Neural progenitor cell (in vitro differentiated cells): ENCODE measurements around the gene LEMD2. TPM values are rescaled to one million over a fixed set of nuclear protein-coding genes. Genes with fewer than 3 reads are reported as not detected.
A peak's percentile ranks its signal among the peaks of the same experiment; 100 is the strongest.

Source experiments
- DNase-seq: peaks from one replicate; pipeline ENCODE4 v3.0.0-alpha.2; 2016; ENCODE audit warnings: low spot score
- H2AFZ ChIP-seq: fragments of 200-600 bp; sonication (generic); replicated peaks from 2 replicates; pipeline ENCODE4 v1.6.1; 2016; ENCODE audit warnings: antibody characterized with exemption
- H3F3A ChIP-seq: fragments of 200-600 bp; sonication (generic); 2 replicates; pipeline ENCODE4 v1.6.1; 2016; ENCODE audit warnings: antibody characterized with exemption, low read depth
- H3K27ac ChIP-seq: fragments of 200-600 bp; sonication (generic); 2 replicates; pipeline ENCODE4 v1.5.1; 2016; ENCODE audit warnings: mild to moderate bottlenecking
- H3K27me3 ChIP-seq: fragments of 200-600 bp; sonication (generic); 2 replicates; pipeline ENCODE4 v1.6.1; 2016; ENCODE audit warnings: mild to moderate bottlenecking, moderate library complexity
- H3K36me3 ChIP-seq: fragments of 200-600 bp; sonication (generic); 2 replicates; pipeline ENCODE4 v1.5.1; 2016
- H3K4me1 ChIP-seq: fragments of 200-600 bp; sonication (generic); 2 replicates; pipeline ENCODE4 v1.6.1; 2016; ENCODE audit warnings: mixed run types
- H3K4me2 ChIP-seq: fragments of 200-600 bp; sonication (generic); 2 replicates; pipeline ENCODE4 v1.6.1; 2016
- H3K4me3 ChIP-seq: fragments of 200-600 bp; sonication (generic); 2 replicates; pipeline ENCODE4 v1.5.1; 2016
- H3K79me2 ChIP-seq: fragments of 200-600 bp; sonication (generic); 2 replicates; pipeline ENCODE4 v1.6.1; 2016; ENCODE audit warnings: low read depth
- H3K9ac ChIP-seq: fragments of 200-600 bp; sonication (generic); 2 replicates; pipeline ENCODE4 v1.6.1; 2016
- H3K9me3 ChIP-seq: fragments of 200-600 bp; sonication (generic); 2 replicates; pipeline ENCODE4 v1.5.1; 2016; ENCODE audit warnings: low read depth
- H4K20me1 ChIP-seq: fragments of 200-600 bp; sonication (generic); 2 replicates; pipeline ENCODE4 v1.6.1; 2016; ENCODE audit warnings: low read depth
- H3K27ac Mint-ChIP-seq: 3 replicates; pipeline ENCODE4 v1.8.0; 2021; ENCODE audit warnings: mixed read lengths
- H3K27me3 Mint-ChIP-seq: 2 replicates; pipeline ENCODE4 v1.8.0; 2022; ENCODE audit warnings: low read depth, mild to moderate bottlenecking, inconsistent platforms, moderate library complexity, mixed read lengths; ENCODE audit not compliant: insufficient read depth
- H3K36me3 Mint-ChIP-seq: 3 replicates; pipeline ENCODE4 v1.8.0; 2021; ENCODE audit warnings: mixed read lengths
- H3K4me1 Mint-ChIP-seq: 3 replicates; pipeline ENCODE4 v1.8.0; 2021; ENCODE audit warnings: mixed read lengths
- H3K4me3 Mint-ChIP-seq: 3 replicates; pipeline ENCODE4 v1.8.0; 2021; ENCODE audit warnings: mild to moderate bottlenecking, moderate library complexity, mixed read lengths
- H3K9me3 Mint-ChIP-seq: 3 replicates; pipeline ENCODE4 v1.8.0; 2020; ENCODE audit warnings: mixed read lengths
- EZH2 ChIP-seq: fragments of 200-600 bp; sonication (generic); IDR thresholded peaks from 2 replicates; pipeline ENCODE4 v1.6.1; 2017; ENCODE audit warnings: antibody characterized with exemption, mild to moderate bottlenecking, moderate library complexity
- EZH2phosphoT487 ChIP-seq: fragments of 200-600 bp; sonication (generic); IDR thresholded peaks from 2 replicates; pipeline ENCODE4 v1.6.1; 2017; ENCODE audit warnings: antibody characterized with exemption
- total RNA-seq: library from RNA; depleted of rRNA; stranded (reverse); fragments of >200 nt; gene quantifications from 2 replicates; pipeline ENCODE4 v1.2.3, GENCODE V29; 2015; ENCODE audit warnings: low replicate concordance
- TF ChIP-seq, protein P1 (sequence below): fragments of 200-600 bp; sonication (generic); IDR thresholded peaks from 2 replicates; pipeline ENCODE4 v1.5.1; 2017; ENCODE audit warnings: antibody characterized with exemption, mild to moderate bottlenecking

LEMD2 gene
- total RNA-seq, 1 donor from 2014 or later, result 31.8 TPM

DNA sequence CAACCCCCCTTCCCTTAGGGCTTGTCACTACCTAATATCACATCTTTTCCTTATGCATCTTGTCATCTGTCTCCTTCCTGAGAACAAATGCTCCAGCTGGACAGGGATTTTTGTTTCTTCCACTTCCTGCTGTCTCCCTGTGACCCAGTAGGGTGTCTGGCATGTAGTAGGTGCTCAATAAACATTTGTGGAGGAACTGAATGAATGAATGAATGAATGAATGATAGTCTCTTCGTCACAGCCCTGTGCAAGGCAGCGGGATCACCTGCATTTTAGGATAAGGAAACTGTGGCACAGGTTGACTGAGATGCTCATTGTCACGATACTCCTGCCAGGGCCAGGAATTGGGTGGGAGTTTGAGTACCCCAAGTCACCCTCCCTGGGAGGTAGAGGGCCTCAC lies 14.2 kb downstream of the LEMD2 start:
- H3K9me3 Mint-ChIP-seq, result no peaks in the 10 kb centered on the region
- Histone ChIP-seq H3F3A (peaks cover 46% of the 10 kb centered on the region), H3K4me2 (no peak overlapping the region), H3K36me3 (no peaks in the 10 kb centered on the region), H3K9me3 (no peaks in the 10 kb centered on the region), H3K27ac (no peak overlapping the region), H3K9ac (no peak overlapping the region), H3K4me1 (peaks cover 41% of the 10 kb centered on the region), H3K79me2 (no peaks in the 10 kb centered on the region), H3K27me3 (no peaks in the 10 kb centered on the region), H4K20me1 (peaks cover 34% of the 10 kb centered on the region), H3K4me3 (no peak overlapping the region), H2AFZ (no peak overlapping the region)
- H3K36me3 Mint-ChIP-seq, result peaks cover 42% of the 10 kb centered on the region
- H3K27me3 Mint-ChIP-seq, result peaks cover 5% of the 10 kb centered on the region
- no peak overlapping the region for H3K4me3 Mint-ChIP-seq
- no peak for DNase-seq
- no peak overlapping the region for H3K27ac Mint-ChIP-seq
- TF ChIP-seq, protein P1, sequence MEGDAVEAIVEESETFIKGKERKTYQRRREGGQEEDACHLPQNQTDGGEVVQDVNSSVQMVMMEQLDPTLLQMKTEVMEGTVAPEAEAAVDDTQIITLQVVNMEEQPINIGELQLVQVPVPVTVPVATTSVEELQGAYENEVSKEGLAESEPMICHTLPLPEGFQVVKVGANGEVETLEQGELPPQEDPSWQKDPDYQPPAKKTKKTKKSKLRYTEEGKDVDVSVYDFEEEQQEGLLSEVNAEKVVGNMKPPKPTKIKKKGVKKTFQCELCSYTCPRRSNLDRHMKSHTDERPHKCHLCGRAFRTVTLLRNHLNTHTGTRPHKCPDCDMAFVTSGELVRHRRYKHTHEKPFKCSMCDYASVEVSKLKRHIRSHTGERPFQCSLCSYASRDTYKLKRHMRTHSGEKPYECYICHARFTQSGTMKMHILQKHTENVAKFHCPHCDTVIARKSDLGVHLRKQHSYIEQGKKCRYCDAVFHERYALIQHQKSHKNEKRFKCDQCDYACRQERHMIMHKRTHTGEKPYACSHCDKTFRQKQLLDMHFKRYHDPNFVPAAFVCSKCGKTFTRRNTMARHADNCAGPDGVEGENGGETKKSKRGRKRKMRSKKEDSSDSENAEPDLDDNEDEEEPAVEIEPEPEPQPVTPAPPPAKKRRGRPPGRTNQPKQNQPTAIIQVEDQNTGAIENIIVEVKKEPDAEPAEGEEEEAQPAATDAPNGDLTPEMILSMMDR, result no peak
- TF ChIP-seq EZH2phosphoT487 (no peak), EZH2 (no peak)
- peaks cover 58% of the 10 kb centered on the region for H3K4me1 Mint-ChIP-seq

DNA sequence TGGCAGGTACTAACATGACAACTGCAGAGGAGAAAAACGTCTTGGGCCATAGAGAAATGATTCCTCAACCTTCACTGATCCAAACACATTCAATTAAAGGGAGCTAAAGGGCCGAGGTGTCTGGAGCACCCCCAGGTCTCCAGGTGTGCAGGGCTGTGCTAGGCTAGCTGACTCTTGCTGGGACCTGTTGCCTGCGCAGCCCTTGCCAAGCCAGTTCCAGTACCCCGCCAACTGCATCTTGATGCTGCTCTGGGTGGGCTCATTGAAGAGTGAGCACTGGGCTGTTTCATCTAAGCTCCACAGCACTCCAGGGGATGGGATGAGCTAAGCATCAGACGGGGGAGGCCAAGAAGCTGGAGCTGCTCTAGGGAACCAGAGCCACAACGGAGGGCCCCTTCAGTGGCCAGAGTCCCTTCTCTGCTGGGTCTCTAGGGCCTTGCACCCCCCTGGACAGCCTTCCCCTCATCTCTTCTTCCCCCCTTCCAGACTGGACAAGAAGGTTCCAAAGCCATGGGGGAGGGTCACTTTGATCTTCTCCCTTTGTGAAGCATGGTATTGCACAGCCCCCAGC lies 15.9 kb downstream of the LEMD2 start:
- Histone ChIP-seq H3K4me3 (no peak overlapping the region), H3K36me3 (no peaks in the 10 kb centered on the region), H3K4me2 (no peak overlapping the region), H2AFZ (no peak overlapping the region), H3K79me2 (no peaks in the 10 kb centered on the region), H3K27me3 (no peaks in the 10 kb centered on the region), H3K4me1 (peaks cover 29% of the 10 kb centered on the region), H3K9ac (no peak overlapping the region), H3F3A (peaks cover 30% of the 10 kb centered on the region), H4K20me1 (peaks cover 16% of the 10 kb centered on the region), H3K9me3 (no peaks in the 10 kb centered on the region), H3K27ac (no peak overlapping the region)
- no peak overlapping the region for H3K27ac Mint-ChIP-seq
- TF ChIP-seq EZH2, result no peak
- TF ChIP-seq, protein P1, result no peak
- peaks cover 33% of the 10 kb centered on the region for H3K36me3 Mint-ChIP-seq
- H3K27me3 Mint-ChIP-seq, result peaks cover 2% of the 10 kb centered on the region
- H3K4me1 Mint-ChIP-seq, result peaks cover 48% of the 10 kb centered on the region
- DNase-seq, result no peak
- no peak overlapping the region for H3K4me3 Mint-ChIP-seq
- no peaks in the 10 kb centered on the region for H3K9me3 Mint-ChIP-seq

DNA sequence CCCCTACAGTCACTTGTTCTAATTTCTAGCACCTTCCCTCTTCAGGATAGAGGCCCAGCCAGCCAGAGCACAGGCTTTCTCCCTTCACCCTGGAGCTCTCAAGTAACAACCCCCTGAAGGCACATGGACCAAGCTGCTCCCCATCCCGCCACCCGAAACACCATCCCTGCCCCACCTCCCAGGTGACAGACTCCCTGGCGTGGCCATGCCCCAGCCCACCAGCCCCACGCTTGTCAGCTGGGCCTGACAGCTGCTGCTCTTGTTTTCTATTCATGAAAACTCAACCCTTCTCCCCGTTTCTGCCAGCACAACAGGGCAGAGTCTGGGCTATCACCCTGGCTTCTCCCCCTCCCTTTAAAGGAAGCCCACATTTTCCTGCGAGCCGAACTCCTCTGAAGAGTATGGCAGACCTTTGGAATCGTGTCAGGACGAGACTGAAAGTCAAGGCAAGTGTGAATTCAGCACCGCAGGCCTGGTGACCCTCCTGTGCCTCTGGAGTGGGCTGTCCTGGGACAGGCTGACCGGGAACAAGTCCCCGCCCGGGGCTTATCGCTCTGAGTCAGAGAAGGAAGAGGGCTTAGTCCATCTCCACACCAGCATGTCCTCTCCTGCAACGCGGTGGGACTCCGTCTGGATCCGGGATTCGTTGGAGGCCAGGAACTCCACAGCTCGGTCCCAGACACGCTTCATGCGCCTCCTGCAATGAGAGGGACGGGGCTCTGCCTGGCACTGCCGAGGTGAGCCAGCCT lies 16.7 kb downstream of the LEMD2 start:
- Mint-ChIP-seq H3K27ac (no peak overlapping the region), H3K36me3 (peaks cover 29% of the 10 kb centered on the region), H3K9me3 (no peaks in the 10 kb centered on the region), H3K27me3 (peaks cover 2% of the 10 kb centered on the region), H3K4me1 (peaks cover 41% of the 10 kb centered on the region), H3K4me3 (peak overlapping the region; percentile 35)
- H3K4me2 ChIP-seq, result peak overlapping the region; percentile 22
- H3K4me3 ChIP-seq, result no peak overlapping the region
- H2AFZ ChIP-seq, result no peak overlapping the region
- TF ChIP-seq EZH2phosphoT487, result no peak
- TF ChIP-seq, protein P1, result no peak
- no peak for TF ChIP-seq EZH2
- peaks cover 29% of the 10 kb centered on the region for H3F3A ChIP-seq
- no peaks in the 10 kb centered on the region for H3K79me2 ChIP-seq
- peaks cover 27% of the 10 kb centered on the region for H3K4me1 ChIP-seq
- H3K27ac ChIP-seq, result no peak overlapping the region
- H3K9ac ChIP-seq, result no peak overlapping the region
- H3K27me3 ChIP-seq, result no peaks in the 10 kb centered on the region
- peaks cover 12% of the 10 kb centered on the region for H4K20me1 ChIP-seq
- no peaks in the 10 kb centered on the region for H3K9me3 ChIP-seq
- H3K36me3 ChIP-seq, result no peaks in the 10 kb centered on the region
- no peak for DNase-seq
